Measurements from ENCODE around the gene CSNK1E.

Gene CSNK1E

GRCh38 chr22:38305471-38306448 is 11.5 kb downstream of the CSNK1E start:
- no peak overlapping the region for H3K4me3 ChIP-seq (IDR thresholded peaks at IDR 0.05; ENCODE audit: insufficient read depth, low read depth, low read length)
- H3K27me3 ChIP-seq (ENCODE audit: insufficient read depth, low read depth), result no peaks in the 10 kb centered on the region
- H3K4me1 ChIP-seq (ENCODE audit: low read depth, poor library complexity, severe bottlenecking), result no peaks in the 10 kb centered on the region
- TF ChIP-seq CTCF (conservative IDR thresholded peaks at IDR 0.05; ENCODE audit: low read depth, low read length), result no peak
- H3K9ac ChIP-seq, result no peak overlapping the region
- H3K79me2 ChIP-seq (ENCODE audit: insufficient read depth, low read depth), result peaks cover 66% of the 10 kb centered on the region; the same call in 1 of the 2 replicates
- no peak overlapping the region for H3K4me2 ChIP-seq
- H2AFZ ChIP-seq (ENCODE audit: low read depth), result no peak overlapping the region
- no peak overlapping the region for H3K27ac ChIP-seq
- 0 out of 2 replicates have a peak, but pooled peaks cover 12% of the 10 kb centered on the region for H4K20me1 ChIP-seq (ENCODE audit: insufficient read depth)
- no peaks in the 10 kb centered on the region for H3K36me3 ChIP-seq (ENCODE audit: insufficient read depth)

GRCh38 chr22:38304526-38304925 is 12.7 kb downstream of the CSNK1E start:
- Histone ChIP-seq H3K27ac (no peak overlapping the region), H3K4me1 (ENCODE audit: low read depth, poor library complexity, severe bottlenecking) (no peaks in the 10 kb centered on the region), H3K36me3 (ENCODE audit: insufficient read depth) (no peaks in the 10 kb centered on the region; the same call in 1 of the 2 replicates), H3K27me3 (ENCODE audit: insufficient read depth, low read depth) (no peaks in the 10 kb centered on the region), H3K4me3 (IDR thresholded peaks at IDR 0.05; ENCODE audit: insufficient read depth, low read depth, low read length) (no peak overlapping the region), H3K4me2 (no peak overlapping the region), H3K9ac (no peak overlapping the region), H2AFZ (ENCODE audit: low read depth) (no peak overlapping the region), H3K79me2 (ENCODE audit: insufficient read depth, low read depth) (peaks cover 54% of the 10 kb centered on the region; the same call in 1 of the 2 replicates), H4K20me1 (ENCODE audit: insufficient read depth) (0 out of 2 replicates have a peak, but pooled peaks cover 7% of the 10 kb centered on the region)
- no peak for TF ChIP-seq CTCF (conservative IDR thresholded peaks at IDR 0.05; ENCODE audit: low read depth, low read length)

GRCh38 chr22:38303974-38304373 is 13.3 kb downstream of the CSNK1E start:
- no peaks in the 10 kb centered on the region for H3K4me1 ChIP-seq (ENCODE audit: low read depth, poor library complexity, severe bottlenecking)
- H4K20me1 ChIP-seq (ENCODE audit: insufficient read depth), result 0 out of 2 replicates have a peak, but pooled peaks cover 7% of the 10 kb centered on the region
- no peak overlapping the region for H3K27ac ChIP-seq
- no peak overlapping the region for H3K9ac ChIP-seq
- peaks cover 51% of the 10 kb centered on the region; the same call in 1 of the 2 replicates for H3K79me2 ChIP-seq (ENCODE audit: insufficient read depth, low read depth)
- no peak for TF ChIP-seq CTCF (conservative IDR thresholded peaks at IDR 0.05; ENCODE audit: low read depth, low read length)
- no peaks in the 10 kb centered on the region; the same call in 1 of the 2 replicates for H3K36me3 ChIP-seq (ENCODE audit: insufficient read depth)
- H3K27me3 ChIP-seq (ENCODE audit: insufficient read depth, low read depth), result no peaks in the 10 kb centered on the region
- H3K4me3 ChIP-seq (IDR thresholded peaks at IDR 0.05; ENCODE audit: insufficient read depth, low read depth, low read length), result no peak overlapping the region
- H2AFZ ChIP-seq (ENCODE audit: low read depth), result no peak overlapping the region
- H3K4me2 ChIP-seq, result no peak overlapping the region

- H3K79me2 ChIP-seq (ENCODE audit: insufficient read depth, low read depth), result peaks cover 42% of the 10 kb centered on the region; the same call in 1 of the 2 replicates
- 0 out of 2 replicates have a peak, but pooled peaks cover 7% of the 10 kb centered on the region for H4K20me1 ChIP-seq (ENCODE audit: insufficient read depth)
- H2AFZ ChIP-seq (ENCODE audit: low read depth), result no peak overlapping the region
- no peaks in the 10 kb centered on the region for H3K27me3 ChIP-seq (ENCODE audit: insufficient read depth, low read depth)
- no peak overlapping the region for H3K9ac ChIP-seq
- no peak overlapping the region for H3K4me3 ChIP-seq (IDR thresholded peaks at IDR 0.05; ENCODE audit: insufficient read depth, low read depth, low read length)
- no peaks in the 10 kb centered on the region; the same call in 1 of the 2 replicates for H3K36me3 ChIP-seq (ENCODE audit: insufficient read depth)
- H3K27ac ChIP-seq, result no peak overlapping the region
- H3K4me2 ChIP-seq, result no peak overlapping the region
- no peaks in the 10 kb centered on the region for H3K4me1 ChIP-seq (ENCODE audit: low read depth, poor library complexity, severe bottlenecking)
- no peak for TF ChIP-seq CTCF (conservative IDR thresholded peaks at IDR 0.05; ENCODE audit: low read depth, low read length)
These were observed 14.3 kb downstream of the CSNK1E start for GRCh38 chr22:38302906-38303305.
